GM12892 (cell line): ENCODE data around the gene ETF1.

Experiments used
- POLR2A ChIP-seq: IDR thresholded peaks from 2 replicates; pipeline ENCODE4 v1.6.1; 2011; ENCODE audit warnings: low read depth, low read length, control low read depth
- POLR2AphosphoS5 ChIP-seq: IDR thresholded peaks from 2 replicates; pipeline ENCODE4 v1.6.1; 2011; ENCODE audit warnings: low read depth, low read length, control low read depth
- TAF1 ChIP-seq: IDR thresholded peaks from 2 replicates; pipeline ENCODE4 v1.6.1; 2011; ENCODE audit warnings: low read depth, mild to moderate bottlenecking, control low read depth, low read length, borderline replicate concordance

- TF ChIP-seq POLR2AphosphoS5 (no peak), POLR2A (no peak), TAF1 (no peak)
Observed at GRCh38 chr5:138528744-138529469, 14.1 kb downstream of the ETF1 start.
